ENCODE measurements around the gene NTHL1.

NTHL1 gene

GRCh38 chr16:2053211-2053610, 5.6 kb upstream of the NTHL1 start:
- no peaks in the 10 kb centered on the region for H3K27me3 ChIP-seq (ENCODE audit: control insufficient read depth, low read length)

GRCh38 chr16:2048116-2048543, 496 bp upstream of the NTHL1 start:
- no peaks in the 10 kb centered on the region for H4K20me1 ChIP-seq (ENCODE audit: control insufficient read depth, insufficient read depth, low read depth, low read length)
- peaks cover 27% of the 10 kb centered on the region for H3K4me1 ChIP-seq (ENCODE audit: control insufficient read depth, low read length)
- no peaks in the 10 kb centered on the region for H3K27me3 ChIP-seq (ENCODE audit: control insufficient read depth, low read length)
- peaks cover 28% of the 10 kb centered on the region for H3K79me2 ChIP-seq (ENCODE audit: control insufficient read depth, low read length)
- peak overlapping the region; percentile 96 for H3K4me3 ChIP-seq (ENCODE audit: low read length)
- H3K9me2 ChIP-seq (replicated peaks; ENCODE audit: control insufficient read depth, low read length): no peaks in the 10 kb centered on the region
- no peaks in the 10 kb centered on the region for H3F3A ChIP-seq (ENCODE audit: control insufficient read depth, insufficient read depth)
- TF ChIP-seq CTCF (IDR thresholded peaks at IDR 0.05; ENCODE audit: low read depth, low read length, poor library complexity, severe bottlenecking): no peak
- no peak for TF ChIP-seq EZH2phosphoT487 (IDR thresholded peaks at IDR 0.05; ENCODE audit: borderline replicate concordance, low read length)
- no peaks in the 10 kb centered on the region for H3K9me3 ChIP-seq (ENCODE audit: control insufficient read depth, insufficient read depth, low read length)
- peaks cover 13% of the 10 kb centered on the region for H3K36me3 ChIP-seq (ENCODE audit: control insufficient read depth, low read length)
- H3K4me2 ChIP-seq (ENCODE audit: low read length): peak overlapping the region; percentile 100
- no peak overlapping the region for H3K27ac ChIP-seq (ENCODE audit: low read depth, low read length)

More at GRCh38 chr16:2053211-2053610, 5.6 kb upstream of the NTHL1 start:
- Histone ChIP-seq H3K27ac (ENCODE audit: low read depth, low read length) (no peak overlapping the region), H3F3A (ENCODE audit: control insufficient read depth, insufficient read depth) (no peaks in the 10 kb centered on the region), H3K79me2 (ENCODE audit: control insufficient read depth, low read length) (peaks cover 11% of the 10 kb centered on the region), H3K9me3 (ENCODE audit: control insufficient read depth, insufficient read depth, low read length) (no peaks in the 10 kb centered on the region), H3K9me2 (replicated peaks; ENCODE audit: control insufficient read depth, low read length) (no peaks in the 10 kb centered on the region), H3K4me3 (ENCODE audit: low read length) (no peak overlapping the region), H3K4me1 (ENCODE audit: control insufficient read depth, low read length) (peaks cover 9% of the 10 kb centered on the region), H3K36me3 (ENCODE audit: control insufficient read depth, low read length) (peaks cover 11% of the 10 kb centered on the region; the same call in 1 of the 2 replicates), H4K20me1 (ENCODE audit: control insufficient read depth, insufficient read depth, low read depth, low read length) (no peaks in the 10 kb centered on the region), H3K4me2 (ENCODE audit: low read length) (no peak overlapping the region)
- TF ChIP-seq CTCF (IDR thresholded peaks at IDR 0.05; ENCODE audit: low read depth, low read length, poor library complexity, severe bottlenecking) (no peak), EZH2phosphoT487 (IDR thresholded peaks at IDR 0.05; ENCODE audit: borderline replicate concordance, low read length) (no peak)

GRCh38 chr16:2046893-2047329, 723 bp downstream of the NTHL1 start:
- H3K9me2 ChIP-seq (replicated peaks; ENCODE audit: control insufficient read depth, low read length): no peaks in the 10 kb centered on the region
- no peaks in the 10 kb centered on the region for H3K9me3 ChIP-seq (ENCODE audit: control insufficient read depth, insufficient read depth, low read length)
- peak overlapping the region; percentile 96 for H3K4me3 ChIP-seq (ENCODE audit: low read length)
- H3K4me2 ChIP-seq (ENCODE audit: low read length): peak overlapping the region; percentile 100
- TF ChIP-seq CTCF (IDR thresholded peaks at IDR 0.05; ENCODE audit: low read depth, low read length, poor library complexity, severe bottlenecking): no peak
- TF ChIP-seq EZH2phosphoT487 (IDR thresholded peaks at IDR 0.05; ENCODE audit: borderline replicate concordance, low read length): no peak
- H3K4me1 ChIP-seq (ENCODE audit: control insufficient read depth, low read length): peaks cover 30% of the 10 kb centered on the region
- no peaks in the 10 kb centered on the region for H3K27me3 ChIP-seq (ENCODE audit: control insufficient read depth, low read length)
- H3K36me3 ChIP-seq (ENCODE audit: control insufficient read depth, low read length): peaks cover 15% of the 10 kb centered on the region
- no peaks in the 10 kb centered on the region for H4K20me1 ChIP-seq (ENCODE audit: control insufficient read depth, insufficient read depth, low read depth, low read length)
- no peak overlapping the region for H3K27ac ChIP-seq (ENCODE audit: low read depth, low read length)
- peaks cover 28% of the 10 kb centered on the region for H3K79me2 ChIP-seq (ENCODE audit: control insufficient read depth, low read length)
- H3F3A ChIP-seq (ENCODE audit: control insufficient read depth, insufficient read depth): no peaks in the 10 kb centered on the region

Data from DOHH2 (cell line).